ENCODE data around the gene OR2B3.

Gene OR2B3

DNA sequence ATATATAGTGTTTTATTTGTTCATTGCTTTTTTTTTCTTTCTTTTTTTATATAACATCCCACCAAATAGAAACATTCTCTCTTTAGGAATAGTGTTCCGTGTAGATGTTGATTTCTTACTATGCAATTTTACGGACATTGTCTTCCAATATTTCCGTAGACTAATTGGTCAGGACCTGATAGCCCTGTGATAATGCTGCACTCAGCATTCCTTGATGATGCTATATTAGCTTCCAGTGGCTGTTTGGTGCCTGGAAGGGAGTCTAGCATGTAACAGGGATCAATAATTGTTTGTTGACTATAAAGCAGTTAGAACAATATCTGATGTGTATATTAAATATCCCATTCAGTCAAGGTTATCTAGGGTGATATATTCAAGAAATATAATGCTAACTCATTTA is 35.4 kb downstream of the OR2B3 start:
- Mint-ChIP-seq H3K4me1 (ENCODE audit: low read depth) (no peaks in the 10 kb centered on the region), H3K27me3 (ENCODE audit: low read depth) (peaks cover 8% of the 10 kb centered on the region), H3K9me3 (no peaks in the 10 kb centered on the region), H3K27ac (no peak overlapping the region), H3K4me3 (no peak overlapping the region), H3K36me3 (ENCODE audit: low read depth) (no peaks in the 10 kb centered on the region)

DNA sequence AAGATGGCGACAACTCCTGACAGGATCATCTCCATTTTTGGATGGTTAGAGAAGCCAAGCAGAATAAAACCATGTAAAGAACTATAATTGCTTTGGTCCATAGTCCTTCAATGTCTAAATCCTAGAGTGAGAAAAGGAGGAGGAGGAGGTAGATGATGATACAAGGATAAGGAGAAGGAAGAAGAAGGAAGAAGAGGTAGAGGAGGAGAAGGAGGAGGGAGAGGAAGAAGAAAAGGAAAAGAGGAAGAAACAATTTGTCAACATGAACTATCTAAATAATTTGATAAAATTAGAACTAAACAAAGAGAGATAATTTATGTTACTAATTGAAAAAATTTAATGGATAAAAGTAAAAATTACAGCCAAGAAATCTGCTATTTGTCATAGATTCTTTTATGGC is 42.0 kb downstream of the OR2B3 start, which contains the start of gene OR2W1:
TSS of gene OR2W1 (minus strand) at position 101 of the 400 bp plus-strand sequence. CDS start at position 101, 0 bp downstream.
- peaks cover 28% of the 10 kb centered on the region for H3K27me3 Mint-ChIP-seq (ENCODE audit: low read depth)
- H3K27ac Mint-ChIP-seq: no peak within 1 kb of the TSS
- H3K9me3 Mint-ChIP-seq: no peaks in the 10 kb centered on the region
- H3K4me1 Mint-ChIP-seq (ENCODE audit: low read depth): no peaks in the 10 kb centered on the region
- no peak within 1 kb of the TSS for H3K4me3 Mint-ChIP-seq
- H3K36me3 Mint-ChIP-seq (ENCODE audit: low read depth): no peaks in the 10 kb centered on the region

Measured in T-helper 1 cell treated with Interleukin-12 subunit alpha and Interleukin-12 subunit beta and Interleukin-4 antibody, amounts not matched to agents 30 μg/mL and 1 μg/mL, for 36 hours (primary cell).